ENCODE measurements around the gene BUD31. TPM values are rescaled to one million over a fixed set of nuclear protein-coding genes. Genes with fewer than 3 reads are reported as not detected.
"Not testable (repeated sequence)": the region's sequence is repeated elsewhere in the genome, so short reads cannot be mapped to it uniquely, and the experiment has no call there.

The BUD31 gene
- total RNA-seq, 2 experiments from 2014 or later = 100 to 118 TPM

DNA sequence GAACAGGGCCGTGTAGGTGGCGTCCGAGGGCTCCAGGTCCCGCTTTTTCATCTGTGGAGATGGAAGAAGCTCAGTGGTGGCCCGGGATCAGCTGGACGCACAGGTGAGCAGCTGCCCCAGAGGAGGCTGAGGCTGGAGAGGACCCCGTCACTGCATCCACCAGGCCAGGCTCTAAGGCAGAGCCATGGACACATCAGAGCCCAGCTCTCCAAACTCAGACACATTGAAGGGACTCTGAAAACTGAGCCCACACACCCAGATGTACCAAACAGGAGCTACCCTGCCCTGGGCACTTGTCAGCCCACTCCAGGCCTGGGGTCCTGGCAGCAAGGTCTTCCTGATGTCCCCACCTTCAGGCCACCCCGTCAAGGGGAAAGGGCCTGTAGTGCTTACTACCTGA lies 21.0 kb downstream of the BUD31 start:
- intact Hi-C loops (cut with micrococcal nuclease; ENCODE audit: unreplicated experiment) = no loop called here
- H3K79me2 ChIP-seq (ENCODE audit: insufficient read depth, low read depth, low read length) = no peaks in the 10 kb centered on the region
- no peak for DNase-seq (ENCODE audit: low spot score)
- no peak overlapping the region for H3K4me3 ChIP-seq (ENCODE audit: low read depth, low read length, poor library complexity, severe bottlenecking)
- no peak overlapping the region for H3K4me2 ChIP-seq (ENCODE audit: low read length)
- no peaks in the 10 kb centered on the region for H4K20me1 ChIP-seq (ENCODE audit: insufficient read depth, low read length)
- H3K27ac ChIP-seq (ENCODE audit: low read depth, low read length, poor library complexity, severe bottlenecking) = no peak overlapping the region
- no peak for TF ChIP-seq EZH2phosphoT487 (IDR thresholded peaks at IDR 0.05; ENCODE audit: borderline replicate concordance, low read depth, low read length)
- TF ChIP-seq, protein P1, sequence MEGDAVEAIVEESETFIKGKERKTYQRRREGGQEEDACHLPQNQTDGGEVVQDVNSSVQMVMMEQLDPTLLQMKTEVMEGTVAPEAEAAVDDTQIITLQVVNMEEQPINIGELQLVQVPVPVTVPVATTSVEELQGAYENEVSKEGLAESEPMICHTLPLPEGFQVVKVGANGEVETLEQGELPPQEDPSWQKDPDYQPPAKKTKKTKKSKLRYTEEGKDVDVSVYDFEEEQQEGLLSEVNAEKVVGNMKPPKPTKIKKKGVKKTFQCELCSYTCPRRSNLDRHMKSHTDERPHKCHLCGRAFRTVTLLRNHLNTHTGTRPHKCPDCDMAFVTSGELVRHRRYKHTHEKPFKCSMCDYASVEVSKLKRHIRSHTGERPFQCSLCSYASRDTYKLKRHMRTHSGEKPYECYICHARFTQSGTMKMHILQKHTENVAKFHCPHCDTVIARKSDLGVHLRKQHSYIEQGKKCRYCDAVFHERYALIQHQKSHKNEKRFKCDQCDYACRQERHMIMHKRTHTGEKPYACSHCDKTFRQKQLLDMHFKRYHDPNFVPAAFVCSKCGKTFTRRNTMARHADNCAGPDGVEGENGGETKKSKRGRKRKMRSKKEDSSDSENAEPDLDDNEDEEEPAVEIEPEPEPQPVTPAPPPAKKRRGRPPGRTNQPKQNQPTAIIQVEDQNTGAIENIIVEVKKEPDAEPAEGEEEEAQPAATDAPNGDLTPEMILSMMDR (conservative IDR thresholded peaks at IDR 0.05; ENCODE audit: low read length) = no peak
- H2AFZ ChIP-seq (ENCODE audit: low read length) = no peak overlapping the region
- BruUV-seq (replicated peaks) = no TSS peak
- POLR2A ChIA-PET = no interaction called here
- H3K9me3 ChIP-seq (ENCODE audit: low read length) = no peaks in the 10 kb centered on the region
- H3K36me3 ChIP-seq (ENCODE audit: insufficient read depth, low read length) = peaks cover 54% of the 10 kb centered on the region
- CTCF ChIA-PET (ENCODE audit: unreplicated experiment) = no interaction called here
- H3K4me1 ChIP-seq (ENCODE audit: insufficient read depth, low read length, poor library complexity, severe bottlenecking) = no peaks in the 10 kb centered on the region
- no peaks in the 10 kb centered on the region for H3K9me2 ChIP-seq (ENCODE audit: insufficient read depth, low read length)

DNA sequence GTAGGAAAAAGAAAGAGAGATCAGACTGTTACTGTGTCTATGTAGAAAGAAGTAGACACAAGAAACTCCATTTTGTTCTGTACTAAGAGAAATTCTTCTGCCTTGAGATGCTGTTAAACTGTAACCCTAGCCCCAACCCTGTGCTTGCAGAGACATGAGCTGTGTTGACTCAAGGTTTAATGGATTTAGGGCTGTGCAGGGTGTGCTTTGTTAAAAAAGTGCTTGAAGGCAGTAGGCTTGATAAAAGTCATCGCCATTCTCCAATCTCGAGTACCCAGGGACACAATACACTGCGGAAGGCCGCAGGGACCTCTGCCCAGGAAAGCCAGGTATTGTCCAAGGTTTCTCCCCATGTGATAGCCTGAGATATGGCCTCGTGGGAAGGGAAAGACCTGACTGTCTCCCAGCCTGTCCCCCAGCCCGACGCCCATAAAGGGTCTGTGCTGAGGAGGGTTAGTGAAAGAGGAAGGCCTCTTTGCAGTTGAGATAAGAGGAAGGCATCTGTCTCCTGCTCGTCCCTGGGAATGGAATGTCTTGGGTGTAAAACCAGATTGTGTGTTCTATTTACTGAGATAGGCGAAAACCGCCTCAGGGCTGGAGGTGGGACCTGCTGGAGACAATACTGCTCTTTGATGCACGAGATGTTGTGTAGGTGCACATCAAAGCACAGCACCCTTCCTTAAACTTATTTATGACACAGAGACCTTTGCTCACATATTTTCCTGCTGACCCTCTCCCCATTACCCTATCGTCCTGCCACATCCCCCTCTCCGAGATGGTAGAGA lies 23.2 kb downstream of the BUD31 start:
- H3K4me2 ChIP-seq (ENCODE audit: low read length); H3K9me2 ChIP-seq (ENCODE audit: insufficient read depth, low read length); intact Hi-C loops (cut with micrococcal nuclease; ENCODE audit: unreplicated experiment); H3K27ac ChIP-seq (ENCODE audit: low read depth, low read length, poor library complexity, severe bottlenecking); POLR2A ChIA-PET; H3K9me3 ChIP-seq (ENCODE audit: low read length); H3K4me1 ChIP-seq (ENCODE audit: insufficient read depth, low read length, poor library complexity, severe bottlenecking); H3K4me3 ChIP-seq (ENCODE audit: low read depth, low read length, poor library complexity, severe bottlenecking); H2AFZ ChIP-seq (ENCODE audit: low read length); CTCF ChIA-PET (ENCODE audit: unreplicated experiment); H3K79me2 ChIP-seq (ENCODE audit: insufficient read depth, low read depth, low read length); DNase-seq (ENCODE audit: low spot score); H4K20me1 ChIP-seq (ENCODE audit: insufficient read depth, low read length); BruUV-seq (replicated peaks): not testable (repeated sequence)
- peaks cover 52% of the 10 kb centered on the region for H3K36me3 ChIP-seq (ENCODE audit: insufficient read depth, low read length)

DNA sequence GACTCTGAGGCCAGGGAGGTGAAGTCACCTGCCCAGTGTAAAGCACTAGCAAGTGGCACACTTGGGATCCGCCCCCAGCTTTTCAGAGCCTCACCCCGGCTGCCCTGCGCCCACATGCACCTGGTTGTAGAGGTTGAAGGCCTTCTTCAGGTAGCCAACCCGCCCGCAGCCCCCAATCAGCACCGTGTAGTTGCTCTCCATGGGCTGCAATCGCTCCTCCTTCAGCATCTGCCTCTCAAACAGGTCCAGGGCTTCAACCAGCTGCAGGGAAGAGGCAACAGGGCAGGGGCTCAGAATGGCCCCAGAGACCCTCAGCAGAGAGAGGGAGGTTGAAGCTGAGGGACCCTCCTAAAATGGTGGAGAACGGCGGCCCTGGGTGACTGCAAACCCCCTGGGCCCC lies 24.4 kb downstream of the BUD31 start:
- ChIA-PET CTCF (ENCODE audit: unreplicated experiment) (interaction anchor here (0.6 kb wide), 1 partner anchor 360 kb away, joined by 3 read pairs; no protein-coding TSS in a partner anchor), POLR2A (interaction anchor here (0.7 to 1.0 kb wide), 2 partner anchors 61 to 472 kb away, joined by 4 read pairs; no protein-coding TSS in a partner anchor)
- TF ChIP-seq, protein P1 (conservative IDR thresholded peaks at IDR 0.05; ENCODE audit: low read length) = no peak
- no peak for TF ChIP-seq EZH2phosphoT487 (IDR thresholded peaks at IDR 0.05; ENCODE audit: borderline replicate concordance, low read depth, low read length)
- no peak overlapping the region for H2AFZ ChIP-seq (ENCODE audit: low read length)
- no peak overlapping the region for H3K27ac ChIP-seq (ENCODE audit: low read depth, low read length, poor library complexity, severe bottlenecking)
- H4K20me1 ChIP-seq (ENCODE audit: insufficient read depth, low read length) = no peaks in the 10 kb centered on the region
- no peak for DNase-seq (ENCODE audit: low spot score)
- BruUV-seq (replicated peaks) = no TSS peak
- H3K79me2 ChIP-seq (ENCODE audit: insufficient read depth, low read depth, low read length) = peaks cover 14% of the 10 kb centered on the region
- peaks cover 52% of the 10 kb centered on the region for H3K36me3 ChIP-seq (ENCODE audit: insufficient read depth, low read length)
- no peak overlapping the region for H3K4me2 ChIP-seq (ENCODE audit: low read length)
- no peak overlapping the region for H3K4me3 ChIP-seq (ENCODE audit: low read depth, low read length, poor library complexity, severe bottlenecking)
- peaks cover 7% of the 10 kb centered on the region for H3K4me1 ChIP-seq (ENCODE audit: insufficient read depth, low read length, poor library complexity, severe bottlenecking)
- H3K9me3 ChIP-seq (ENCODE audit: low read length) = no peaks in the 10 kb centered on the region
- intact Hi-C loops (cut with micrococcal nuclease; ENCODE audit: unreplicated experiment) = no loop called here
- H3K9me2 ChIP-seq (ENCODE audit: insufficient read depth, low read length) = no peaks in the 10 kb centered on the region
